ENCODE measurements around the gene NTRK3. TPM values are rescaled to one million over a fixed set of nuclear protein-coding genes. Genes with fewer than 3 reads are reported as not detected.

The NTRK3 gene
- polyA plus RNA-seq, 1 donor (not counting 4 experiments of a cell fraction or from before 2014, with no cell fraction given): not detected

GRCh38 chr15:88302373-88302772 is 45.8 kb upstream of the NTRK3 start:
- DNase-seq (ENCODE audit: low read depth, low spot score): no peak
- H3K4me2 ChIP-seq (ENCODE audit: control insufficient read depth, extremely low read depth, insufficient read depth, low read depth, low read length): no peak overlapping the region

GRCh38 chr15:88301311-88301710 is 44.8 kb upstream of the NTRK3 start:
- Histone ChIP-seq H3K9ac (ENCODE audit: control insufficient read depth, extremely low read depth, insufficient read depth, low read length) (no peak overlapping the region), H3K27ac (ENCODE audit: control insufficient read depth, insufficient read depth, low read length) (no peak overlapping the region), H3K79me2 (ENCODE audit: control insufficient read depth, insufficient read depth, low read length) (no peaks in the 10 kb centered on the region), H4K20me1 (ENCODE audit: control insufficient read depth, extremely low read depth, insufficient read depth, low read length) (no peaks in the 10 kb centered on the region), H2AFZ (ENCODE audit: control insufficient read depth, low read length) (no peak overlapping the region), H3K9me3 (ENCODE audit: control insufficient read depth, low read depth, low read length) (no peaks in the 10 kb centered on the region), H3K36me3 (ENCODE audit: control insufficient read depth in 2 of 2, extremely low read depth in 1 of 2, insufficient read depth in 2 of 2, low read length in 2 of 2) (no peaks in the 10 kb centered on the region), H3K4me3 (ENCODE audit: control insufficient read depth in 2 of 3, extremely low read depth in 1 of 3, insufficient read depth in 2 of 3, low read depth in 1 of 3, low read length in 3 of 3) (no peak overlapping the region), H3K4me2 (ENCODE audit: control insufficient read depth, extremely low read depth, insufficient read depth, low read depth, low read length) (no peak overlapping the region), H3K27me3 (ENCODE audit: control insufficient read depth, extremely low read depth, insufficient read depth, low read length) (no peaks in the 10 kb centered on the region), H3K4me1 (ENCODE audit: control insufficient read depth, extremely low read depth, insufficient read depth, low read length) (no peaks in the 10 kb centered on the region), H3K9me1 (ENCODE audit: control insufficient read depth, extremely low read depth, insufficient read depth, low read length) (no peaks in the 10 kb centered on the region)
- dilution Hi-C loops (cut with MboI; ENCODE audit: extremely low pct_ligation_motif_present, low sequenced_read_pairs): no loop called here
- TF ChIP-seq CTCF (optimal IDR thresholded peaks at IDR 0.05 in 1 of 3, IDR thresholded peaks at IDR 0.05 in 1 of 3, conservative IDR thresholded peaks at IDR 0.05 in 1 of 3; ENCODE audit: extremely low read depth in 1 of 3, insufficient read depth in 2 of 3, low read length in 3 of 3) (no peak), EZH2 (IDR thresholded peaks at IDR 0.05; ENCODE audit: low read length) (no peak)
- no peak for DNase-seq (ENCODE audit: low read depth, low spot score)
- no peak for FAIRE-seq

More at GRCh38 chr15:88302373-88302772, 45.8 kb upstream of the NTRK3 start:
- Histone ChIP-seq H3K27ac (ENCODE audit: control insufficient read depth, insufficient read depth, low read length) (no peak overlapping the region), H3K9me3 (ENCODE audit: control insufficient read depth, low read depth, low read length) (no peaks in the 10 kb centered on the region), H3K9me1 (ENCODE audit: control insufficient read depth, extremely low read depth, insufficient read depth, low read length) (no peaks in the 10 kb centered on the region), H4K20me1 (ENCODE audit: control insufficient read depth, extremely low read depth, insufficient read depth, low read length) (no peaks in the 10 kb centered on the region), H3K4me1 (ENCODE audit: control insufficient read depth, extremely low read depth, insufficient read depth, low read length) (no peaks in the 10 kb centered on the region), H3K36me3 (ENCODE audit: control insufficient read depth in 2 of 2, extremely low read depth in 1 of 2, insufficient read depth in 2 of 2, low read length in 2 of 2) (no peaks in the 10 kb centered on the region), H3K4me3 (ENCODE audit: control insufficient read depth in 2 of 3, extremely low read depth in 1 of 3, insufficient read depth in 2 of 3, low read depth in 1 of 3, low read length in 3 of 3) (no peak overlapping the region), H3K9ac (ENCODE audit: control insufficient read depth, extremely low read depth, insufficient read depth, low read length) (no peak overlapping the region), H2AFZ (ENCODE audit: control insufficient read depth, low read length) (no peak overlapping the region), H3K27me3 (ENCODE audit: control insufficient read depth, extremely low read depth, insufficient read depth, low read length) (no peaks in the 10 kb centered on the region), H3K79me2 (ENCODE audit: control insufficient read depth, insufficient read depth, low read length) (no peaks in the 10 kb centered on the region)
- no peak for TF ChIP-seq EZH2 (IDR thresholded peaks at IDR 0.05; ENCODE audit: low read length)
- no peak for TF ChIP-seq CTCF (optimal IDR thresholded peaks at IDR 0.05 in 1 of 3, IDR thresholded peaks at IDR 0.05 in 1 of 3, conservative IDR thresholded peaks at IDR 0.05 in 1 of 3; ENCODE audit: extremely low read depth in 1 of 3, insufficient read depth in 2 of 3, low read length in 3 of 3)
- dilution Hi-C loops (cut with MboI; ENCODE audit: extremely low pct_ligation_motif_present, low sequenced_read_pairs): no loop called here
- FAIRE-seq: no peak
